PC-9 (cell line): ENCODE results near the gene KCNK2. TPM values are rescaled to one million over a fixed set of nuclear protein-coding genes. Genes with fewer than 3 reads are reported as not detected.

Experiments
- BruUV-seq: library from RNA; stranded (reverse); fragments of 400-500 nt; replicated peaks from 2 replicates; lab custom pipeline; 2021; lab: Mats Ljungman, UMichigan
- CTCF ChIA-PET: fragments of 300-600 bp; sonication (Branson Sonifier 250); formaldehyde crosslinking; loops from one replicate; lab custom pipeline; 2022; ENCODE audit warnings: antibody characterized with exemption; lab: Charles Lee
- POLR2A ChIA-PET: fragments of 300-600 bp; sonication (Branson Sonifier 250); formaldehyde crosslinking; loops from one replicate; lab custom pipeline; 2022; ENCODE audit warnings: antibody characterized with exemption; ENCODE audit not compliant: unreplicated experiment; lab: Charles Lee
- DNase-seq, 2 experiments: peaks; one replicate each; pipeline versions ENCODE4 v3.0.0 to v3.0.0-alpha.2; 2015 to 2022; ENCODE audit warnings: mixed read lengths in 1 of 2
- H2AFZ ChIP-seq: fragments of 200-600 bp; sonication (generic); 2 replicates; pipeline ENCODE4 v1.8.1; 2017; ENCODE audit warnings: antibody characterized with exemption
- H3F3A ChIP-seq: fragments of 200-600 bp; sonication (generic); 2 replicates; pipeline ENCODE4 v1.8.1; 2017; ENCODE audit warnings: antibody characterized with exemption, mild to moderate bottlenecking, low read depth; ENCODE audit not compliant: insufficient read depth
- H3K27ac ChIP-seq: fragments of 200-600 bp; sonication (generic); 2 replicates; pipeline ENCODE4 v1.6.1; 2016; ENCODE audit warnings: mixed run types
- H3K27me3 ChIP-seq: fragments of 200-600 bp; sonication (generic); 2 replicates; pipeline ENCODE4 v1.6.1; 2016; ENCODE audit warnings: low read depth, mixed run types; ENCODE audit not compliant: insufficient read depth
- H3K36me3 ChIP-seq: fragments of 200-600 bp; sonication (generic); 2 replicates; pipeline ENCODE4 v1.6.1; 2016; ENCODE audit warnings: low read depth, mixed run types
- H3K4me1 ChIP-seq: fragments of 200-600 bp; sonication (generic); replicated peaks from 2 replicates; pipeline ENCODE4 v1.6.1; 2016; ENCODE audit warnings: mixed run types; ENCODE audit not compliant: insufficient read depth
- H3K4me2 ChIP-seq: fragments of 200-600 bp; sonication (generic); 2 replicates; pipeline ENCODE4 v1.6.1; 2017; ENCODE audit warnings: mixed run types
- H3K4me3 ChIP-seq: fragments of 200-600 bp; sonication (generic); 2 replicates; pipeline ENCODE4 v1.6.1; 2016; ENCODE audit warnings: mixed run types
- H3K79me2 ChIP-seq: fragments of 200-600 bp; sonication (generic); 2 replicates; pipeline ENCODE4 v1.6.1; 2017; ENCODE audit warnings: low read depth, mixed run types
- H3K9me2 ChIP-seq: fragments of 200-600 bp; sonication (generic); 2 replicates; pipeline ENCODE4 v1.8.1; 2017; ENCODE audit warnings: mild to moderate bottlenecking; ENCODE audit not compliant: insufficient read depth
- H3K9me3 ChIP-seq: fragments of 200-600 bp; sonication (generic); 2 replicates; pipeline ENCODE4 v1.8.1; 2016; ENCODE audit warnings: low read depth; ENCODE audit not compliant: insufficient read depth
- H4K20me1 ChIP-seq: fragments of 200-600 bp; sonication (generic); 2 replicates; pipeline ENCODE4 v1.8.1; 2017; ENCODE audit not compliant: insufficient read depth
- CTCF ChIP-seq: fragments of 200-600 bp; sonication (generic); conservative IDR thresholded peaks from 2 replicates; pipeline ENCODE4 v1.6.1; 2017; ENCODE audit warnings: mixed run types, antibody characterized with exemption, mild to moderate bottlenecking, moderate library complexity
- EZH2 ChIP-seq: fragments of 200-600 bp; sonication (generic); IDR thresholded peaks from 2 replicates; pipeline ENCODE4 v1.8.0; 2017; ENCODE audit warnings: antibody characterized with exemption, low read depth
- intact Hi-C: fragments of 100-400 bp; cut with micrococcal nuclease; formaldehyde crosslinking; loops from one replicate; pipeline ENCODE4 v1.10.0; 2022; ENCODE audit not compliant: unreplicated experiment
- total RNA-seq: library from RNA; stranded (reverse); gene quantifications from 2 replicates; pipeline ENCODE4 v1.2.3, GENCODE V29; 2021

KCNK2 gene
- total RNA-seq, 1 experiment from 2014 or later, result 0.90 TPM

- H3K4me1 ChIP-seq, result peaks cover 11% of the 10 kb centered on the region
- TF ChIP-seq EZH2 (no peak), CTCF (no peak)
- no peaks in the 10 kb centered on the region for H3F3A ChIP-seq
- peak in 1 of 2 experiments; percentile 54 for DNase-seq
- H3K9me3 ChIP-seq, result no peaks in the 10 kb centered on the region
- H4K20me1 ChIP-seq, result no peaks in the 10 kb centered on the region
- no peaks in the 10 kb centered on the region for H3K36me3 ChIP-seq
- H2AFZ ChIP-seq, result no peak overlapping the region
- no peak overlapping the region for H3K27ac ChIP-seq
- intact Hi-C loops, result no loop called here
- no peaks in the 10 kb centered on the region for H3K79me2 ChIP-seq
- ChIA-PET CTCF (no interaction called here), POLR2A (no interaction called here)
- H3K4me3 ChIP-seq, result no peak overlapping the region
- no peak overlapping the region for H3K4me2 ChIP-seq
- no peaks in the 10 kb centered on the region for H3K9me2 ChIP-seq
- BruUV-seq, result no TSS peak
- H3K27me3 ChIP-seq, result no peaks in the 10 kb centered on the region
Measured at GRCh38 chr1:215055281-215055935, 27.1 kb upstream of the KCNK2 start.

- H3K4me2 ChIP-seq, result no peak overlapping the region
- H3K27ac ChIP-seq, result no peak overlapping the region
- no peak overlapping the region for H3K4me3 ChIP-seq
- H3K27me3 ChIP-seq, result no peaks in the 10 kb centered on the region
- ChIA-PET POLR2A (no interaction called here), CTCF (no interaction called here)
- H2AFZ ChIP-seq, result no peak overlapping the region
- intact Hi-C loops, result no loop called here
- no peaks in the 10 kb centered on the region for H3K36me3 ChIP-seq
- H3K4me1 ChIP-seq, result peaks cover 11% of the 10 kb centered on the region
- H3K9me2 ChIP-seq, result no peaks in the 10 kb centered on the region
- no peaks in the 10 kb centered on the region for H3F3A ChIP-seq
- H4K20me1 ChIP-seq, result no peaks in the 10 kb centered on the region
- H3K9me3 ChIP-seq, result no peaks in the 10 kb centered on the region
- H3K79me2 ChIP-seq, result no peaks in the 10 kb centered on the region
- no peak for DNase-seq
- TF ChIP-seq EZH2, result no peak
- TF ChIP-seq CTCF, result no peak
- no TSS peak for BruUV-seq
Measured at GRCh38 chr1:215056584-215056983, 26.0 kb upstream of the KCNK2 start.

GRCh38 chr1:215059947-215060346 is 22.6 kb upstream of the KCNK2 start:
- no peaks in the 10 kb centered on the region for H3K36me3 ChIP-seq
- ChIA-PET POLR2A (no interaction called here), CTCF (interaction anchor here (0.7 kb wide), 1 partner anchor 174 kb away, joined by 3 read pairs; no protein-coding TSS in a partner anchor)
- H3F3A ChIP-seq, result no peaks in the 10 kb centered on the region
- H4K20me1 ChIP-seq, result no peaks in the 10 kb centered on the region
- H3K27ac ChIP-seq, result no peak overlapping the region
- no peaks in the 10 kb centered on the region for H3K27me3 ChIP-seq
- DNase-seq, result no peak
- no peaks in the 10 kb centered on the region for H3K79me2 ChIP-seq
- H3K9me2 ChIP-seq, result no peaks in the 10 kb centered on the region
- no peak for TF ChIP-seq CTCF
- no peak for TF ChIP-seq EZH2
- intact Hi-C loops, result no loop called here
- no peaks in the 10 kb centered on the region for H3K9me3 ChIP-seq
- no peak overlapping the region for H3K4me2 ChIP-seq
- peaks cover 9% of the 10 kb centered on the region for H3K4me1 ChIP-seq
- no TSS peak for BruUV-seq
- no peak overlapping the region for H2AFZ ChIP-seq
- H3K4me3 ChIP-seq, result no peak overlapping the region
